GM18861 (cell line): ENCODE results near the gene FPGS.

ENCODE experiments used
- ATAC-seq: cut with Tn5 transposase; IDR thresholded peaks from one replicate; pipeline ENCODE4 v1.9.1; 2021; ENCODE audit not compliant: unreplicated experiment

Gene FPGS

DNA sequence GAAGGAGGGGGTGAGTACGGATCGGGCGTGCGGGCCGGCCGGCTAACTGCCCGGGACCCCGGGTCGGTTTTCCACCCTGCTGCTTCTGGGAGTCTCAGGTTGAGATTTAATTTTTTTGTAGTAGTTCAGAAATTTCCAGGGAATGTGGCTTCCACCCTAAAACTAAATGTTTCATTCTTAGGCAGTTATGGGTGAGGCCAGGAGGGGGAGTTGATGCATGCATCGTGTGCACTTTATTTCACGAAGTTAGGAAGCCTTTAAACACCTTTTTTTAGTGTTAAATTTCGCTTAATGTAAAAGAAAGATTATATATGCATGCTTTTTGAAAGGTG, 15.9 kb upstream of the FPGS start:
- no peak for ATAC-seq

DNA sequence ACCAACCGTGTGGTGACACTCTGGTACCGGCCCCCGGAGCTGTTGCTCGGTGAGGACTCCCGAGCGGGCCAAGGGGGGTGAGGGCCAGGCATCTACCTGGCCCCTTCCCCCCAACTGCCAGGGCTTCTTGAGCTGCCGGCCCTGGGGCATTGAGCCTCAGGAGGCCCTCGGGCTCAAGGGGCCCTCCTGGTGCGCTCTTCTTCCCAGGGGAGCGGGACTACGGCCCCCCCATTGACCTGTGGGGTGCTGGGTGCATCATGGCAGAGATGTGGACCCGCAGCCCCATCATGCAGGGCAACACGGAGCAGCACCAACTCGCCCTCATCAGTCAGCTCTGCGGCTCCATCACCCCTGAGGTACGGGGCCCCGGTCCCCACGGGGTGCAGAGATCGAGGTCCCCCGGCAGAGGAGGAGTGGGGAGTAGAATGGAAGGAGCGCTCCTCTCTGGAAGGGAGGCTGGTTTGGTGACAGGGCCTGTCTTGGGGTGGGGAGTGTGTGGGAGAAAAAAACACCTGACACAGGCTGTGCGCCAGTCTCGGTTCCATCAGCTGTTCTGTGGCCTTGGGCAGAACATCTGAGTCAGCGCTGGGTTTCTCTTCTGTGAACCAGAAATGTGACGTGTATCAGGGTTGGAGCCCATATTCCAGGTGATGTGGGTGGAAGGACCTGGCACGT, 14.2 kb upstream of the FPGS start:
- ATAC-seq = no peak

DNA sequence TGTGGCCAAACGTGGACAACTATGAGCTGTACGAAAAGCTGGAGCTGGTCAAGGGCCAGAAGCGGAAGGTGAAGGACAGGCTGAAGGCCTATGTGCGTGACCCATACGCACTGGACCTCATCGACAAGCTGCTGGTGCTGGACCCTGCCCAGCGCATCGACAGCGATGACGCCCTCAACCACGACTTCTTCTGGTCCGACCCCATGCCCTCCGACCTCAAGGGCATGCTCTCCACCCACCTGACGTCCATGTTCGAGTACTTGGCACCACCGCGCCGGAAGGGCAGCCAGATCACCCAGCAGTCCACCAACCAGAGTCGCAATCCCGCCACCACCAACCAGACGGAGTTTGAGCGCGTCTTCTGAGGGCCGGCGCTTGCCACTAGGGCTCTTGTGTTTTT, 13.5 kb upstream of the FPGS start:
- no peak for ATAC-seq

DNA sequence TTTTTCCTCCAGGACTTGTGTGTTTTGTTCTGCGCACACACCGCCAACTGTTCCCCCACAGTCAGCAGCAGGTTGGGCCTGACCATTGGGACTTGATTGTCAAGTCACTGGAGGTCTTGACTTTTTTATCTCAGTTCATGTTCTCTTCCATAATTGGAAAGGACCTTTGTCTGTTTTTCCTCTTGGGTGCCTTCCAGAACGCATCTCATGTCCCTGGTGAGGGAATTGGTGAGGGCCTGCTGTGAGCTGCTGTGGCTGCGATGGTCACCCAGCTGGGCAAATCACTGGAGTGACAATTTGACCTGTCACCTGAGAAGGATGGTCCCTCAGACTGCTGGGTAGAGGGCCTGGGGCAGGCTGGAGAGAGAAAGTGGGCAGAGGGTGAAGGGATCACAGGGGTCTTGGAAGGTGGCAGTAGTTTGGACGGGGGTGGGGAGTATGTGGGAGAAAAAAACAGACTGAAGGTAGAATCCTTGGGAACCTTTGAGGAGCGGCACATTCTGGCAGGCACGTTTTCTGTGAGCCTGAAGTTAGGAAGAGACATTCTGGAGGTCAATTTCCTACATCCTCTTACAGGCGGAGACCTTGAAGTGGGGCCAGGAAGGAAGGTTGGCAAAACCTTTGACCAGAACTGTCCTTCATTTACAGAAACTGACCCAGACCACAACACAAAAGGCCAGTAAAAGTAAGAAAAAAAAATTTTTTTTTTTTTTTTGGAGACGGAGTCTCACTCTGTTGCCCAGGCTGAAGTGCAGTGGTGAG, 12.4 kb upstream of the FPGS start:
- ATAC-seq = no peak

DNA sequence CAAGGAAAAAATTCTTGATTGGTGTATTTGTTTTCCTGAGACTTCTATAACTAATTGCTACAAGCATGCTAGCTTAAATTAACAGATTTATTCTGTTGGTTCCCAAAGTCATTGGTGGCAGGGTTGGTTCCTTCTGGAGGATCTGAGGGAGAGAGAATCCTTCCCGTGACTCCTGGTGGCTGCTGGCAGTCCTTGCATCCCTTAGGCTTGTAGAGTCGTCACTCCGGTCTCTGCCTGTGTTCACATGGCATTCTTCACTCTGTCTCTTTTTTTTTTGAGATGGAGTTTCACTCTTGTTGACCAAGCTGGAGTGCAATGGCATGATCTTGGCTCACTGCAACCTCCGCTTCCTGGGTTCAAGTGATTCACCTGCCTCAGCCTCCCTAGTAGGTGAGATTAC, 11.6 kb upstream of the FPGS start:
- ATAC-seq = no peak

DNA sequence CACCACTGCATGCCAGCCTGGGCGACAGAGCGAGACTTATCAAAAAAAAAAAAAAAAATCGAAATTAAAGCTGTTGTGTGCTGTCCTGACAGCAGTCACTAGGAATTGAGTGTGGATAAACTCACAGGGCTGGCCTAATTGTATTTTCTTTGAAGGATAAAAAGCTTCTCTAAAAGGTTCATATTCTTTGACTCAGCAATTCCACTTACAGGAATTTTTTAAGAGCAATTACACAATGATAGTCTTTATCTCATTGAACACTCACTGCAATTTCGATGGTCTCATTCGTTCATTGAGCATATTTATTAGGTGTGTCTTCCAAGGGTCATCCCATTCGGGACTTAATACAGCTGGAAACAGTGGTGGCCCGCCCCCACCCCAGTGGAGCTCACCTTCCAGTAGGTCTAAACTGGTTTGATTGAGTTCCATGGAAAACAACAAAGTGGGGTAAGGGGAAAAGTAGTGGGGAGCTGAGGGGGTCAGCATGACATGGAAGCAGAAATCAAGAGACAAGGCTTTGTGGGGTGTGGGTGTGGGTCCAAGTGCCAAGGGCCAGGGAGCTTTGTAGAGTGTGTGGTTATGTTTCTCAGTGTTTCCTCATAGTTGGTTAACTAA, 10.2 kb upstream of the FPGS start:
- no peak for ATAC-seq

DNA sequence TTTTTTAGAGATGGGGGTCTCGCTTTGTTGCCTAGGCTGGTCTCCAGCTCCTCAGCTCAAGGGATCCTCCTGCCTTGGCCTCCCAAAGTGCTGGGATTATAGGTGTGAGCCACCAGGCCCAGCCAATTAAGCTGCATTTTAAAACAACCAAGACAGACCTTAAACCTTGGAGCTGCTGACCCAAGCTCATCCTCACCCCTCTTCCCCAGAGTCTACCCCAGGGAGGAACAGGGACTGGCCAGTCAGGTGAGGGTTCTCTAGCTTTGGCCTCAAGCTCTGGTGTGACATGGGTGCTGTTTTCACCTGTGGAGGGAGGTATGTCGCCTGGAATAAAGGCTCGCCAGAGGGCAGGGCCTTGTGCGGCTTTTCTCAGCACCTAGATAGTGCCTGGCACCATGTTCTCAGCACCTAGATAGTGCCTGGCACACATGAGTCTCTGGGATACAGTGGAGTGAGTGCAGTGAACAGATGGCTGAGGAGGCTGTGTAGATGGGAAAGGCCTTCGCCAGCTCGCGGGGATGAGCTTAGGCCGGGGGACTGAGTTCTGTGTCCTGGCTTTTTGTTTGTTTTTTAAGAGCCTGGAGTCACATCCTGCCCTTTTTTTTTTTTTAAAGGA, 9.5 kb upstream of the FPGS start:
- ATAC-seq = no peak

DNA sequence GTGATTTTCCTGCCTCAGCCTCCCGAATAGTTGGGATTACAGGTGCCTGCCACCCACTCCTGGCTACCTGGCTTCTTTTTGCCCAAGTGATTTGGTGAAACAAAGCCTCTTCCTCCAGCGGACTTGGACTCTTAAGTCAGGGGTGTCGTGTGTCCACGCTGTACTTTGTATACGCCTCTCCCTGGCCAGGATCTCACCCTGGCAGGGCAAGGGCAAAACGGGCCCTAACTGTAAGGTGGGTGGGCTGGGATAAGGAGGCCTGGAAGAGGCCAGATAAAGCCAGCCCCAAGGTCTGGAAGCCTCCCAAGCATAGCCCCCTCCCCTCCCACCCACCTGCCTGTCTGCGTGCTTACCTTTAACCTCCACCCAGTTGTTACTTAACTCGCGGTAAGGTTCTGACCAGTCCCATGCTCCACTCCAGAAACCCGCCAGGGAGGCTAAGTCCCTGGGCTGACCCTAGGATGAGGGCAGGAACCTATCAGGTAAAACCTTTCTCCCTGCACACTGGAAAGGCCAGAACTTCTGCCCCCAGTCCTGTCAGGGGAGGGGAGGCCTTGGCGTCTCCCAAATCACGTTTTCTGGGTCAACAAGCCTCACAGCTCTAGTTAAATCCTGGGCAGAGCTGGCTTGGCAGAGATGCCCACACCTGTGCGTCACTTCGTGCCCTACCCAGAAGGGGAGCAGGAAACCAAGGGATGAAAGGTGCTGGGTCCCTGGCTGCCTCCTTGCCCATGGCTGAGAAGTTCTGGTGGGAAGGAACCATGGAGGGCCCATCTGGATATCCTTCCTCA, 8.5 kb upstream of the FPGS start:
- no peak for ATAC-seq

DNA sequence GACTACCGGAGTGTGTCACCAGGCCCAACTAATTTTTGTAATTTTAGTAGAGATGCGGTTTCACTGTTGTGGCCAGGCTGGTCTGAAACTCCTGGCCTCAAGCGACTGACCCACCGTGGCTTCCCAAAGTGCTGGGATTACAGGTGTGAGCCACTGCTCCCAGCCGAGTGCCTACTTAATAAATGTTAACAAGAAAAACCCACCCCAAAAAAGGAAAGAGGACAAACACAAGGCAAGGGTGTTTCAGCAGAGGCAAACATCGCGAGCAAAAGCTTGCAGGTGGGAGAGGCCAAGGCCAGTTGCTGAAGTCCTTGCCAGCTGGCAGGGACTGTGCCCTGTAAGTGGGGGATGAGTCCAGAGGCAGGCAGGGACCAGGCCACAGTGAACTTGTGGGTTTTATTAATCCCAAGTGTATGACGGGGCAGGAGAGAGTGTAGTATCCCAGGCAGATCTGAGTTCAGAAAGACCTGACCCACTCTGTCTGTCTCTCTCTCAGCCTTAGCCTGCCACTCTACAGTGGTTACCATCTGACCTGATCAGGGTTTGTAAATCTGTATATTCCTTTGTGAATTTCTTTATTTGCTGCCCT, 6.4 kb upstream of the FPGS start:
- ATAC-seq = no peak

DNA sequence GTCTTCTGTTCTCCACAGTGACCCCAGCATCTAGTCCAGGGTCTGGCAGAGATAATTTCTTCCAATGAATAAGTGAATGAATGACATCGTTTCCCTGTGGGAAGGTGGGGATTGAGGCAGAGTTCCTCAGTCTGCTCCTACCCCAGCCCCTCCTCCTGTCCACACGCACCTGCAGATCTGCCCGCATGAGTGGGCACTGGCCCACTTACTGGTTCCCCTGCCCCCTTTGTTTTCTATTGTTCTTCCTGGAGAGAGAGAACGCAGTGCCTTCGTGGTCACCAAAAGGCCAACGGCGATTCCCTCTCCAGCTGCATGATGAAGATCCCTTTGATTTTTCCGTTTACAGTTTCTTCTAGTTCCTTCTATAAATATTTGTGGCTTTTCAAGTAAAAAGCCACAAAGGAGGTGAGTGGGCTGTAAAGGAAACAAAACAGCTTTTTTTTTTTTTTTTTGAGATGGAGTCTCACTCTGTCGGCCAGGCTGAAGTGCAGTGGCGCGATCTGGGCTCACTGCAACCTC, 5.8 kb upstream of the FPGS start:
- ATAC-seq = no peak

DNA sequence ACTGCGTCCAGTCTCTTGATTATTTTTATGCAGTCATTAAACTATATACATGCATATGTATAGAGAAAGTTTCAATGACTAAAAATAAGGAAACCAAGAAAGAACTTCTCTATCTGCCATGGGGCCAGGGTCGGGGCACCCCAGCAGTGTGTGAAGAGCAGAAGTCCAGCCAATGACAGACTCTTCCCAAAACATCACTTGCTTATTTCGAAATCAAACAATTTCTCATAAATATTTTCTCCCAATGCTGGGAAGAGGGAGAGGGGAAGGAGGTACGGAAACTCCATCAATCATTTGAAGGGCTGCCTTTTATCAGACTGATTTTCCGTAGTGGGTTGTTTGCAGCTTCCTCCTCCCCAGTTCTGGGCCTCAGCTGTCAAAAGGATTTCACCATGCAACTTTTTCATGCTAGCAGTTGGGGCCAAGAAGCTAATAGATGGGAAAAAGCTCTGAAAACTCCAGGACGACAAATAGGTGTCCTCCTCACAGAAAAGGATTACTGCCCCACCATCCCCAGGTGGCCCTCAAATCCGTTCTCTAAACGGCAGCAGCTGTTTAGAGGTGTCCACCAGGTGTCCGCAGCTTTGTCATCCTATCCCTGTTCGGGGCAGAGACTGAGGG, 617 bp upstream of the FPGS start:
- no peak for ATAC-seq

DNA sequence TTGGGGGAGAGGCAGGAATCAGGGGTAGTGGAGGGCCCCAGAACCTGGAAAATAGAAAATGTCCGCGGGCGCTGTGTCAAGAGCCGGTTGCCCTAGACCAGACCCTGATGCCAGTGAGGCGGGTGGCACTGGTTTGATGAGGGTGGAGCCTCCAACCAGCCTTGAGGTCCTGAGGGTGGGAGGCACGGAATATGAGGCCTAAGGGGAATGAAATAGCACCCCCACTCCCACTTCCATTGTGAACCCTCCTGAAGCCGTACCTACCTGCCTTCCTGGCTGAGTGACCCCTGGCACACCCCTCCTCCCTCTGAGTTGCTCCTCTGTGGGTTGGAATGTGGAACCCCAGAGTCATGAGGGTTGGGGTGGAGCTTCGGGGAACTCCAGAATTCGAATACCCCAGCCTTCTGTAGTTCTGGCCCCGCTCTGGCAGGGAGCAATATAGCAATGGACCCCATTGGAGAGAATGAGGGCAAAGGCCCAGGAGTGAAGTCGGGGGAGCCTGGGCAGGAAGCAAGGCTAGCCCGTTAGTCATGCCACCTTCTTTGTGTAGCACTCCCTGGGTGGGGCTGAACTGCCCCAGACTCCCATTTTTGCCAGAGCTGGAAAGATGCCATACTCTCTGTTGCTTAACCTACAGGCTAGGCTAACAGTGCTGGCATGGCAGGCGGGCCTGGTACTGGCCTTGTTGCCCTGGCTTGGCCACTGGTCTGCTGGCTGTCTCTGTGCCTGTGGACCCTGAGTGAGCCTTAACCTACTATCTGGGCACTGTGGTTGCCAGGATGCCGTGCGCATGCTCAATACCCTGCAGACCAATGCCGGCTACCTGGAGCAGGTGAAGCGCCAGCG, 1.0 kb downstream of the FPGS start:
- no peak for ATAC-seq

DNA sequence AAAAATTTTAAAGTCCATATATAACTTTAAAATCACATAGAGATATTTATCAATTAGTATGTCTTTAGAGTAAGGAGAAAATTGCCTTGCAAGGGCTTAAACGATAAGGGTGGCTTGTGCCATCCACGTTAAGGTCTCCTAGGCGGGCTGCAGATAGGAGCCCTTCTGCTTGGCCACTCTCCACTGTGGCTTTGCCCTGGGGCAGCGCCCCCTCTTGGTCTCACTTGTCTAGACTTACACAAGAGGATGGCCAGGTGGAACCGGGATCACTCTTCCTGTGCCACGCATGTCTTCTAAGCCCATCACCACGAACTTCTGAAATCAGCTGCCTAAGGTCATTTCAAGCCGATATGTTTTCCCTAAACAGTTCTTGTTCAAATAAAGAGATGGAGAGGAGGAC, 2.9 kb downstream of the FPGS start:
- ATAC-seq = no peak

DNA sequence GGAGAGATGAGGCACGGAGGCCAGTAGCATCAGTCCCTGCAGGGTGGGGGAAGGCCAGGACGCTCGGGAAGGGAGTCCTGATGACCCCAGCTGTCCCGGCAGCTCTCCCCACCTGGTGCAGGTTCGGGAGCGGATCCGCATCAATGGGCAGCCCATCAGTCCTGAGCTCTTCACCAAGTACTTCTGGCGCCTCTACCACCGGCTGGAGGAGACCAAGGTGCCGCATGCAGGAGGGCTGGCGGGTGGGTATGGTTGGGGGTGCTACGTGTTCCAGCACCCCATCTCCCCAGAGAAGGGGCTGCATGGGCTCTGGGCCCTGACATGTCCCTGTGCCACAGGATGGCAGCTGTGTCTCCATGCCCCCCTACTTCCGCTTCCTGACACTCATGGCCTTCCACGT, 4.2 kb downstream of the FPGS start:
- ATAC-seq = no peak

DNA sequence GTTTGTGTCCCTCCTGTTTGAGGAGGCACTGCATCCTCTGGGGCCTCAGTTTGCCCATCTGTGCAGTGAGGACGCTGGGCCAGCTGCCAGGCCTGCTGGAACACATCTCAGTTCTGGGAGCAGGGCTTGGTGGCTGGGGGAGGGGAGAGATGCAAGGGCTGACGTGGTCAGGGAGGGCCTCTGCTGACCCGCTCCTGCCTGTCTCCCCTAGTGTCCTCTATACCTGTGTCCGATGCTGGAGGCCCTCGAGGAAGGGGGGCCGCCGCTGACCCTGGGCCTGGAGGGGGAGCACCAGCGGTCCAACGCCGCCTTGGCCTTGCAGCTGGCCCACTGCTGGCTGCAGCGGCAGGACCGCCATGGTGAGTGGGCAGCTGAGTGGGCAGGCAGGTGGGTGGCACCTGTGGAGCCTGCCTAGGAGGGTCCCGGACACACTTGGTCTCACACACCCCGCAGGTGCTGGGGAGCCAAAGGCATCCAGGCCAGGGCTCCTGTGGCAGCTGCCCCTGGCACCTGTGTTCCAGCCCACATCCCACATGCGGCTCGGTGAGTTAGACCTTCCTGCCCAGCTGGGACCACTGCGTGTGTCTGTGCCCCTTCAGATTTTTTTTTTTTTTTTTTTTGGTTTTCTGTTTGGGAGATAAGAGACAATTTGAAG, 5.8 kb downstream of the FPGS start:
- ATAC-seq = no peak

DNA sequence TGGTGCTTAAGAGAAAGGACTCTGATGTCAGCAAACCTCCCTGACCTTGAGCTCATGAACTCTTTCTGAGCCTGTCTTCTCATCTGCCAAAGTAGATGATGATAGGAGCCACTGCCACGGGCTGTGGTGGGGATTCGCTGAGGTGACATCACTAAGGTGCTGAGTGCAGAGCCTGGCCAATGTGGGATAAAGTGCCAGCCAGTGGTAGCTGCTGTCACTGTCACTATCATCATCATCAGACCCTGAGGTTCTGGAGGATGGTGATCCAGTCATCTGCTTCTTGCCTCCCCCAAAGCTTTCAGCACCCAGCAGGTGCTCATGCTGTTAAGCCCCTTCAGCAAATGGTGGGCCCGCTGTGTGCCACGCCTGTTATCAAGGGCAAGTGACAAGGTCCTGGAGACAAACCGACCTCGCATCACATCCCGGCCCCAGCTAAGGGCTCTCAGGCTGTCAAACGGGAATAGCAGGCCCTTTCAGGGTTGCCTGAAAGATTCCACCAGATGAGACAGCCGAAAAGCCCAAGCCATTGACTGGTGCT, 6.4 kb downstream of the FPGS start:
- no peak for ATAC-seq

DNA sequence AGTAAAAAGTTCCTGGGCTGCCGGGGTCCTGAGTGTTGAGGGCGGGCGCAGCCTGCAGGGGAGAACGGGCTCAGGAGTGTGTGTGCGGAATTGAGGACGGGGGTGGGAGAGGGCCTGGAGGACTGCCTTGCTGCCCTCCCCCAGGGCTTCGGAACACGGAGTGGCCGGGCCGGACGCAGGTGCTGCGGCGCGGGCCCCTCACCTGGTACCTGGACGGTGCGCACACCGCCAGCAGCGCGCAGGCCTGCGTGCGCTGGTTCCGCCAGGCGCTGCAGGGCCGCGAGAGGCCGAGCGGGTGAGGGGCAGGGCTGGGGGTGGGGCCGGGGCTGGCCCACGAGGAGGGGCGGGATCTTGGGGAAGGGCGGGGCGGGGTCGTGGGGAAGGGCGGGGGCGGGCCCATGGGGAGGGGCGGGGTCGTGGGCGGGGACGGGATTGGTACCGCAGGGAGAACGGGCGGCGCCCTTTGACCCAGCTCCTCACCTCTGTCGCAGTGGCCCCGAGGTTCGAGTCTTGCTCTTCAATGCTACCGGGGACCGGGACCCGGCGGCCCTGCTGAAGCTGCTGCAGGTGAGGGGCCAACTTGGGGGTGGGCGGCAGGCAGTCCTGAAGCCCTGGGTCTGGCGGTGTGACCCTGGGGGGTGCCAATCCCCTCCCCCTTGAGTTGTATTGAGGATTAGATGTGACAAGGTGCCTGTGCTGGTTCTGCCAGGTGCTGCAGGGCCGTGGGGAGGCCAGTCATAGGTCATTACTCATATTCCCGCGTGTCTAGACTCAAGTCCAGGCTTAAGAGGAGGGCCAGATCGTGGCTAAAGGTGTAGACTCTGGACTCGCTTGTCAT, 7.1 kb downstream of the FPGS start:
- no peak for ATAC-seq
